A549 (cell line): ENCODE data around the gene ZNF362. TPM values are rescaled to one million over a fixed set of nuclear protein-coding genes. Genes with fewer than 3 reads are reported as not detected.

Experiments used
- ATAC-seq, 2 experiments: fragments of 200-7000 bp in 1 of 2; fragments of >200 bp in 1 of 2; cut with Nextera tagmentation in 1 of 2; cut with Tn5 transposase in 1 of 2; 3 replicates each; pipeline versions ENCODE4 v1.8.0 to v1.9.1; 2018 to 2020; ENCODE audit warnings: mild to moderate bottlenecking in 1 of 2, moderate library complexity in 1 of 2
- CTCF ChIA-PET: fragments of 300-600 bp; sonication (Branson Sonifier 250); formaldehyde crosslinking; extraction: SDS; loops from one replicate; lab custom pipeline; 2021; ENCODE audit warnings: antibody characterized with exemption, inconsistent platforms; lab: Yijun Ruan, JAX
- POLR2A ChIA-PET: fragments of 350-600 bp; formaldehyde crosslinking; extraction: SDS; loops from one replicate; lab custom pipeline; 2021; ENCODE audit warnings: antibody characterized with exemption, inconsistent platforms; lab: Yijun Ruan, JAX
- DNase-seq, 2 experiments: peaks; one replicate each; pipeline versions ENCODE4 v3.0.0 to v3.0.0-alpha.2; 2011 to 2016; ENCODE audit warnings: low read depth in 1 of 2, low spot score in 1 of 2
- FAIRE-seq: peaks from 2 replicates; lab custom pipeline; 2011; peaks lifted over from hg19 to GRCh38; lab: Jason Lieb, UNC
- H3K27ac ChIP-seq, 2 experiments: fragments of >200 bp; sonication (Bioruptor Twin); formaldehyde crosslinking; 3 replicates each; pipeline ENCODE4 v1.5.1; 2016 to 2017
- H3K4me1 ChIP-seq: fragments of >200 bp; sonication (Bioruptor Twin); formaldehyde crosslinking; 3 replicates; pipeline ENCODE4 v1.6.1; 2016
- H3K4me2 ChIP-seq: fragments of >200 bp; sonication (Bioruptor Twin); formaldehyde crosslinking; 3 replicates; pipeline ENCODE4 v1.6.1; 2016
- H3K4me3 ChIP-seq: fragments of >200 bp; sonication (Bioruptor Twin); formaldehyde crosslinking; 3 replicates; pipeline ENCODE4 v1.5.1; 2016
- H3K9me3 ChIP-seq: fragments of >200 bp; sonication (Bioruptor Twin); formaldehyde crosslinking; 3 replicates; pipeline ENCODE4 v1.6.1; 2016
- ATOH8 ChIP-seq: fragments of 250-450 bp; sonication (Bioruptor Pico); IDR thresholded peaks from 2 replicates; pipeline ENCODE4 v1.5.0; 2020; ENCODE audit warnings: low read depth, mild to moderate bottlenecking, moderate library complexity
- BHLHE40 ChIP-seq: IDR thresholded peaks from 2 replicates; pipeline ENCODE4 v1.6.1; 2012; ENCODE audit warnings: low read depth, low read length, inconsistent platforms
- CBX2 ChIP-seq: fragments of 200-600 bp; sonication (generic); IDR thresholded peaks from 2 replicates; pipeline ENCODE4 v1.6.1; 2016; ENCODE audit warnings: low read depth, mild to moderate bottlenecking, borderline replicate concordance
- CEBPB ChIP-seq, 2 experiments: fragments of >200 bp in 1 of 2; sonication (Bioruptor Twin) in 1 of 2; formaldehyde crosslinking in 1 of 2; IDR thresholded peaks; 2 replicates each; pipeline ENCODE4 v1.6.1; 2012 to 2016
- EHF ChIP-seq: fragments of 250-450 bp; sonication (Bioruptor Pico); IDR thresholded peaks from 2 replicates; pipeline ENCODE4 v1.5.0; 2020; ENCODE audit warnings: mild to moderate bottlenecking
- EP300 ChIP-seq, 2 experiments: fragments of >200 bp; sonication (Bioruptor Twin); formaldehyde crosslinking; IDR thresholded peaks; 2 replicates in 1 of 2; 3 replicates in 1 of 2; pipeline ENCODE4 v1.6.1; 2016 to 2017
- FOSL2 ChIP-seq, 2 experiments: fragments of 450-650 bp in 1 of 2; fragments of >200 bp in 1 of 2; sonication (Bioruptor Twin) in 1 of 2; formaldehyde crosslinking; IDR thresholded peaks; 2 replicates each; pipeline versions ENCODE4 v1.5.0 to v1.6.1; 2016 to 2020; ENCODE audit warnings: mild to moderate bottlenecking in 1 of 2, moderate library complexity in 1 of 2
- GATA3 ChIP-seq: IDR thresholded peaks from 2 replicates; pipeline ENCODE4 v1.6.1; 2012; ENCODE audit warnings: borderline replicate concordance
- HOXB5 ChIP-seq: fragments of 250-450 bp; sonication (Bioruptor Pico); IDR thresholded peaks from 2 replicates; pipeline ENCODE4 v1.5.0; 2020; ENCODE audit warnings: mild to moderate bottlenecking, moderate library complexity
- JUNB ChIP-seq: fragments of >200 bp; sonication (Bioruptor Twin); formaldehyde crosslinking; IDR thresholded peaks from 2 replicates; pipeline ENCODE4 v1.6.1; 2016
- KDM1A ChIP-seq: fragments of 200-600 bp; sonication (generic); IDR thresholded peaks from 2 replicates; pipeline ENCODE4 v1.6.1; 2016; ENCODE audit warnings: low read depth, mild to moderate bottlenecking
- MAZ ChIP-seq: fragments of 150-350 bp; IDR thresholded peaks from 2 replicates; pipeline ENCODE4 v1.6.1; 2014; ENCODE audit warnings: antibody characterized with exemption, low read depth, low read length, borderline replicate concordance
- NFE2L2 ChIP-seq: fragments of 150-350 bp; conservative IDR thresholded peaks from 2 replicates; pipeline ENCODE4 v1.6.1; 2014; ENCODE audit warnings: low read length
- PHF8 ChIP-seq: fragments of 200-600 bp; sonication (generic); IDR thresholded peaks from 2 replicates; pipeline ENCODE4 v1.6.1; 2016; ENCODE audit warnings: low read depth, mild to moderate bottlenecking, antibody characterized with exemption, moderate library complexity, borderline replicate concordance
- RAD21 ChIP-seq, 2 experiments: fragments of >200 bp in 1 of 2; sonication (Bioruptor Twin) in 1 of 2; formaldehyde crosslinking in 1 of 2; IDR thresholded peaks in 1 of 2; conservative IDR thresholded peaks in 1 of 2; 2 replicates in 1 of 2; 3 replicates in 1 of 2; pipeline ENCODE4 v1.6.1; 2012 to 2018; ENCODE audit warnings: inconsistent platforms in 1 of 2
- SMC3 ChIP-seq: fragments of >200 bp; sonication (Bioruptor Twin); formaldehyde crosslinking; IDR thresholded peaks from 3 replicates; pipeline ENCODE4 v1.6.1; 2018; ENCODE audit warnings: inconsistent platforms
- ZC3H11A ChIP-seq: fragments of 450-650 bp; IDR thresholded peaks from 2 replicates; pipeline ENCODE4 v1.6.1; 2014; ENCODE audit warnings: antibody characterized with exemption, mild to moderate bottlenecking
- WGBS: methylation state at CpG from one replicate; pipeline ENCODE4 v1.1.6; 2017; ENCODE audit errors: missing lambda C conversion rate; 5-methylcytosine and 5-hydroxymethylcytosine counted together
- polyA plus RNA-seq, 4 experiments: library from polyadenylated mRNA; depleted of rRNA in 3 of 4; stranded (reverse); fragments of >200 nt; fragmentation: RNase III in 1 of 4; extraction: RNeasy Plus Mini Kit Qiagen cat#74134 plus additional on column Dnase treatment in 1 of 4; gene quantifications; 2 replicates in 3 of 4; 3 replicates in 1 of 4; pipeline ENCODE4 v1.2.3, GENCODE V29; 2011 to 2017
- TF ChIP-seq, protein P1 (sequence below): fragments of >200 bp; sonication (Bioruptor Twin); formaldehyde crosslinking; IDR thresholded peaks from 3 replicates; pipeline ENCODE4 v1.5.1; 2016
- TF ChIP-seq, protein P2 (sequence below): fragments of 200-600 bp; sonication (generic); IDR thresholded peaks from 2 replicates; pipeline ENCODE4 v1.6.1; 2016; ENCODE audit warnings: antibody characterized with exemption, mild to moderate bottlenecking, moderate library complexity

Gene ZNF362
- polyA plus RNA-seq, 2 of the 4 experiments (the other 2 are of a cell fraction): 4.8 to 7.9 TPM

DNA sequence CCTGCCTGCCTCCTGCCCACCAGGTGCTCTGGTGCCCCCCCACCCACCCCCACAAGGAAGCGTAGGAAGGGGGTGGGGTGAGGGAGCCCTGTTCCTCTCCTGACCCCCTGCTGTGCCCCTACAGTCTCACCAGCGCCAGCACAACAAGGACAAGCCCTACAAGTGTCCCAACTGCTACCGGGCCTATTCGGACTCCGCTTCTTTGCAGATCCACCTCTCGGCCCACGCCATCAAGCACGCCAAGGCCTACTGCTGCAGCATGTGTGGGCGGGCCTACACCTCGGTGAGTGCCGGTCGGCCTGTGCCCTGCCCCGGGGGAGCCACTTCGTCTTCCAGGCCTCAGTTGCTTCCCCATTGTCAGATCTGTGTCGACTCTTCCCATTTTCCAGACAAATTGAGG is 38.7 kb downstream of the ZNF362 start:
- TF ChIP-seq FOSL2 (IDR thresholded peaks at IDR 0.05) (no peak), FOSL2 (CRISPR knock-in tag; IDR thresholded peaks at IDR 0.05) (no peak), EP300 (IDR thresholded peaks at IDR 0.05) (no peak), JUNB (no peak), BHLHE40 (no peak), ATOH8 (CRISPR knock-in tag) (no peak), GATA3 (no peak), NFE2L2 (no peak), HOXB5 (no peak), PHF8 (no peak), MAZ (no peak), ZC3H11A (no peak), KDM1A (no peak)
- TF ChIP-seq, protein P1, sequence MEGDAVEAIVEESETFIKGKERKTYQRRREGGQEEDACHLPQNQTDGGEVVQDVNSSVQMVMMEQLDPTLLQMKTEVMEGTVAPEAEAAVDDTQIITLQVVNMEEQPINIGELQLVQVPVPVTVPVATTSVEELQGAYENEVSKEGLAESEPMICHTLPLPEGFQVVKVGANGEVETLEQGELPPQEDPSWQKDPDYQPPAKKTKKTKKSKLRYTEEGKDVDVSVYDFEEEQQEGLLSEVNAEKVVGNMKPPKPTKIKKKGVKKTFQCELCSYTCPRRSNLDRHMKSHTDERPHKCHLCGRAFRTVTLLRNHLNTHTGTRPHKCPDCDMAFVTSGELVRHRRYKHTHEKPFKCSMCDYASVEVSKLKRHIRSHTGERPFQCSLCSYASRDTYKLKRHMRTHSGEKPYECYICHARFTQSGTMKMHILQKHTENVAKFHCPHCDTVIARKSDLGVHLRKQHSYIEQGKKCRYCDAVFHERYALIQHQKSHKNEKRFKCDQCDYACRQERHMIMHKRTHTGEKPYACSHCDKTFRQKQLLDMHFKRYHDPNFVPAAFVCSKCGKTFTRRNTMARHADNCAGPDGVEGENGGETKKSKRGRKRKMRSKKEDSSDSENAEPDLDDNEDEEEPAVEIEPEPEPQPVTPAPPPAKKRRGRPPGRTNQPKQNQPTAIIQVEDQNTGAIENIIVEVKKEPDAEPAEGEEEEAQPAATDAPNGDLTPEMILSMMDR: no peak
- TF ChIP-seq, protein P2, sequence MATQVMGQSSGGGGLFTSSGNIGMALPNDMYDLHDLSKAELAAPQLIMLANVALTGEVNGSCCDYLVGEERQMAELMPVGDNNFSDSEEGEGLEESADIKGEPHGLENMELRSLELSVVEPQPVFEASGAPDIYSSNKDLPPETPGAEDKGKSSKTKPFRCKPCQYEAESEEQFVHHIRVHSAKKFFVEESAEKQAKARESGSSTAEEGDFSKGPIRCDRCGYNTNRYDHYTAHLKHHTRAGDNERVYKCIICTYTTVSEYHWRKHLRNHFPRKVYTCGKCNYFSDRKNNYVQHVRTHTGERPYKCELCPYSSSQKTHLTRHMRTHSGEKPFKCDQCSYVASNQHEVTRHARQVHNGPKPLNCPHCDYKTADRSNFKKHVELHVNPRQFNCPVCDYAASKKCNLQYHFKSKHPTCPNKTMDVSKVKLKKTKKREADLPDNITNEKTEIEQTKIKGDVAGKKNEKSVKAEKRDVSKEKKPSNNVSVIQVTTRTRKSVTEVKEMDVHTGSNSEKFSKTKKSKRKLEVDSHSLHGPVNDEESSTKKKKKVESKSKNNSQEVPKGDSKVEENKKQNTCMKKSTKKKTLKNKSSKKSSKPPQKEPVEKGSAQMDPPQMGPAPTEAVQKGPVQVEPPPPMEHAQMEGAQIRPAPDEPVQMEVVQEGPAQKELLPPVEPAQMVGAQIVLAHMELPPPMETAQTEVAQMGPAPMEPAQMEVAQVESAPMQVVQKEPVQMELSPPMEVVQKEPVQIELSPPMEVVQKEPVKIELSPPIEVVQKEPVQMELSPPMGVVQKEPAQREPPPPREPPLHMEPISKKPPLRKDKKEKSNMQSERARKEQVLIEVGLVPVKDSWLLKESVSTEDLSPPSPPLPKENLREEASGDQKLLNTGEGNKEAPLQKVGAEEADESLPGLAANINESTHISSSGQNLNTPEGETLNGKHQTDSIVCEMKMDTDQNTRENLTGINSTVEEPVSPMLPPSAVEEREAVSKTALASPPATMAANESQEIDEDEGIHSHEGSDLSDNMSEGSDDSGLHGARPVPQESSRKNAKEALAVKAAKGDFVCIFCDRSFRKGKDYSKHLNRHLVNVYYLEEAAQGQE: no peak
- TF ChIP-seq, all 56 proteins: peak for 0
- no peak for DNase-seq
- no peak for FAIRE-seq
- ChIA-PET CTCF (interaction anchor here (0.7 to 8.6 kb wide), 35 partner anchors 11 to 320 kb away, joined by 3 to 162 read pairs (median 4); partner anchors contain the start of gene ZSCAN20), POLR2A (interaction anchor here (1.0 kb wide), 1 partner anchor 55 kb away, joined by 3 read pairs; no protein-coding TSS in a partner anchor)
- 67% methylated on average over 11 of the region's 15 CpGs for WGBS
- H3K4me2 ChIP-seq: no peak overlapping the region
- no peak overlapping the region for H3K27ac ChIP-seq
- no peak overlapping the region for H3K4me3 ChIP-seq
- peak in 1 of 2 experiments; percentile 12; a peak in 1 of 6 replicates for ATAC-seq
- H3K4me1 ChIP-seq: no peaks in the 10 kb centered on the region
- no peaks in the 10 kb centered on the region for H3K9me3 ChIP-seq

DNA sequence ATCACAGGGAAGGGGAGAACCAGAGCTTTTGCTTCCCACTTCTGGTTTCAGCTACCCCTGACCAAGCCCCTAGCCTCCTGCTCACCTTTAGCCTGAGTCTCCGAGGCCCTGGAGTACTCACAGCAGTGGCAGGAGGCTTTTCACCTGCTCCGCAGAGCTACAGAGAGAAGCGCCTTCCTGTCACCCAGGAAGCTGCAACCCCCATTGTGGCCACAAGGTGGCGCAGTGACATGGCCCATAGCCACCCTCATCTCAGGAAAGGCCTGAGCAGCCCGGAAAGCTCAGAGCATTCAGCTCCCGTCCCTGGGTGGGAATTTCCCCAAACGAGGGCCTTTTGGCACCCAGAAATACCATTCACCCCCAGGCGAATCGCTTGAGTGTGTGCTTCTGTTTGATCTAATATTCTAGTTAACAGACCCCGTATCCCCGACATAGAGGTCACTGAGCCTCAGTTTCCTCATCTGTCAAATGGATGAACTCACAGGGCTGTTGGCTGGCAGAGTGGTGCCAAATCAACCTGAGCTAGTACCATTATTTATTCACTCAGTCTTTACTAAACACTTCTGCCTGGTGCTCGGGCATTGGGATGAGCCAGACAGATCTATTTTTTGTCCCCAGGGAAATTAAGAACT is 39.3 kb downstream of the ZNF362 start:
- peak; percentile 68 to 75 for DNase-seq
- H3K27ac ChIP-seq: no peak overlapping the region
- ChIA-PET CTCF (interaction anchor here (0.6 to 8.6 kb wide), 41 partner anchors 10 to 991 kb away, joined by 3 to 162 read pairs (median 4); partner anchors contain the start of gene ZSCAN20), POLR2A (interaction anchor here (1.0 kb wide), 1 partner anchor 55 kb away, joined by 3 read pairs; no protein-coding TSS in a partner anchor)
- H3K9me3 ChIP-seq: no peaks in the 10 kb centered on the region
- H3K4me1 ChIP-seq: no peaks in the 10 kb centered on the region
- no peak overlapping the region for H3K4me2 ChIP-seq
- peak; percentile 89 for TF ChIP-seq SMC3
- TF ChIP-seq, protein P2: no peak
- TF ChIP-seq CBX2: no peak
- TF ChIP-seq RAD21 (conservative IDR thresholded peaks at IDR 0.05 in 1 of 2, IDR thresholded peaks at IDR 0.05 in 1 of 2): peak; percentile 75
- TF ChIP-seq, protein P1: peak; percentile 85
- no peak for TF ChIP-seq CEBPB (IDR thresholded peaks at IDR 0.05)
- TF ChIP-seq EHF: no peak
- TF ChIP-seq, all 56 proteins: peak for 3
- ATAC-seq (peak; percentile 85 to 94), FAIRE-seq (no peak)
- no peak overlapping the region for H3K4me3 ChIP-seq
- WGBS: 40% methylated on average over 8 of the region's 12 CpGs
